GM18519 (cell line): ENCODE data around the gene KHNYN.

Experiments
- ATAC-seq: cut with Tn5 transposase; IDR thresholded peaks from one replicate; pipeline ENCODE4 v1.9.1; 2021; ENCODE audit warnings: mild to moderate bottlenecking, moderate library complexity; ENCODE audit not compliant: unreplicated experiment, low FRiP score

KHNYN gene

DNA sequence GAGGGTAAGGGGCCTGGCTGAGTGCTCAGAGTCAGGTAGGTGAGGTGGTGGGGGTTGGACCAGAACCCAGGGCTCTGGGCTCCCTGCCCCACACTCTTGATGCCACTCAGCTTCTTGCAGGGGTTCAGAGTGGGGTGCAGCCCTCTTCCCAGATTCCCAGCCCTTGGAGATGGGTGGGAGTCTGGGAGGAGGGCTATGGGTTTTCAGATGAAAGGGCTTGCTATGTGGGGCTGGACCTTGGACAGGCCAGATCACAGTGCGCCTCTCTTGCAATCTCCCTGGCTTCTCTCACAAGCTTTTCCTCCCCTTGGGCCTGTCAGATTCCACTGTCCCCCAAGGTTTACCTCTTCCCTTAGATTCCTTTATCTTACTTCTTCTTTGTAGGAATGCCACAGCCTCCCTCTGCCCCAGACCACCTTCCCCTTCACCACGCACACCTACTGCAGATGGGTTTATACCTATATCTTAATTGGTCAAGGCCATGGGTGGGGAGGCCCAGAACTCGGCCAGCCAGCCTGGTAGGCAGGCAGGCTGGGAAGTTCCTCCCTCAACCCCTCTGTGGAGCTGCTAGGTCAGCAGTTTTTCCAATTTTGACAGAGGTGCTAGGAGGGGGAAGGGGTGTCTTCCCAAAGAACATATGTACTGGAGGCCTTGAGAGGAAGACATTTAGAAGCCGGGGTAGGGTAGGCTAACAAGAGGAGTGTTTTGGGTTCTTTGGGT lies 29.6 kb upstream of the KHNYN start:
- ATAC-seq, result no peak

GRCh38 chr14:24401810-24402702 lies 27.7 kb upstream of the KHNYN start:
- no peak for ATAC-seq

DNA sequence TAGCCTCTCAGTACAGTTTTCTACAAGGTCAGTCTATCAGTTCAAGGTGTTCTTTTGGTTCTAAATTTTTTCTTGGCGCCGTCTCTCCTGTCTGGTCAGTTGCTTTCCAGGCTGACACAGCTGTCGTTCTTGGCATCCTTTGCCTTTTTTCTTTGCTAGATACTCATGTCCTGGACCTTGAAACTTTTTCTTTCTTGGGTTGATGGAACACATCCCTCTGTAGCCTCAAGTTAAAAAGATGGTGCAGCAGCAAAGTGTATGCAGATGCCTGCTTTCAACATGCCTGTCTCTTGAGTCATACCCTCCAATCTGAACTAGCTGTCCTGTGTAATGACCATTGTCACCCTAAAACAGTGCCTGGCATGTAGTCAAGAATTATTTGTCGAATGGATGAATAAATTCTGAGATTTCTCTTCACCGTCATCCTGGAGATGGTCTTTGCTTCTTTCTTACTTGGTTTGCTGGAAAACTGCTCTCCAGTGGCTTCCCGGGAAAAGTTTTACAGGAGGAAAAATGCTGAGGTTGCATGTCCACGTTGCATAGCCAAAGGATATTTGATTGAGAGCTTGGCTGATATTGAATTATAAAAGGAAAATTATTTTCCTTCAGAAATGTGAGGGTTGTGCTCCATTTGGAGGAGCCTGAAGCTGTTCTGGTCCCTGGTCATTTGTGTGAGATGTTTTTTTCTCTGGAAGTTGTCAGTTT lies 26.3 kb upstream of the KHNYN start:
- no peak for ATAC-seq

DNA sequence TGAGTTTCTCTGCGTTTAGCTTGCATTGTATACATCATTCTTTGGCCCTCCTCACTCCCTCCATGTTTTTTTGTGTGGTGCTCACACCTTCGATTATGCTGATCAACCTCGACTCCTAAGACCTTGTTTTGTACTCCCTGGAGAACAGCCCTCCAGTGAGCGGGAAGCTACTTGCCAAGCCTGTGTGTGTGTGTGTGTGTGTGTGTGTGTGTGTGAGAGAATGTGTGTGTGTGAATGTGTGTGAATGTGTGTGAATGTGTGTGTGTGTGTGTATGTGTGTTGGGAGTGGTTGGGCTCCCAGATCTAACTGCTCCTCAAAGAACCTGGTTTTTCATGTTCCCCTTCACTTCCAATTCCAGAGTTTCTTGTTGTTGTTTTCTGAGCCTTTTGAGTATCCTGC lies 24.9 kb upstream of the KHNYN start:
- ATAC-seq, result no peak

DNA sequence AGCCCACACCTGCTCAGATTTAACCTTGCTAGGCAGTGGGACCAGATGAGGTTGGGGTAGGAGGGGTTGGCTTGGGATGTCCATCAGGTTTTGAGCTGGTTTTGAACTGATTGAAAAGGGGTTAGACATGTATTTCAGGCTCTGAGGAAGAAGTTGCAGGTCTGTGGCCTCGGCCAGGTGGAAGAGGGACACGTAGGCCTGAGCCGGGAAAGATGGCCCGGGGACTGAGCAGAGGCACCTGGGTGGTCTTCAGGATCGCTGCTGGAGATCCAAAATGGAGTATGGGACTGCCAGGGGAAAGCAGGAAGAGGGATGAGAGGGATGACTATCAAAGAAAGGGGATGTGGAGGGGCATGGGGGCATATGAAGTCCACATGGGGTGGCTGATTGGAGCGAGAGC lies 23.3 kb upstream of the KHNYN start:
- no peak for ATAC-seq

- ATAC-seq, result no peak
Measured at GRCh38 chr14:24407608-24408325, 22.0 kb upstream of the KHNYN start.

- ATAC-seq, result no peak
Measured at GRCh38 chr14:24408764-24409163, 21.0 kb upstream of the KHNYN start.

GRCh38 chr14:24409192-24409591 lies 20.6 kb upstream of the KHNYN start:
- ATAC-seq, result no peak

- no peak for ATAC-seq
Measured at GRCh38 chr14:24409956-24410355, 19.8 kb upstream of the KHNYN start.

GRCh38 chr14:24411443-24412389 lies 18.0 kb upstream of the KHNYN start:
- peak; percentile 62 for ATAC-seq

GRCh38 chr14:24414077-24414476 lies 15.7 kb upstream of the KHNYN start:
- ATAC-seq, result no peak

DNA sequence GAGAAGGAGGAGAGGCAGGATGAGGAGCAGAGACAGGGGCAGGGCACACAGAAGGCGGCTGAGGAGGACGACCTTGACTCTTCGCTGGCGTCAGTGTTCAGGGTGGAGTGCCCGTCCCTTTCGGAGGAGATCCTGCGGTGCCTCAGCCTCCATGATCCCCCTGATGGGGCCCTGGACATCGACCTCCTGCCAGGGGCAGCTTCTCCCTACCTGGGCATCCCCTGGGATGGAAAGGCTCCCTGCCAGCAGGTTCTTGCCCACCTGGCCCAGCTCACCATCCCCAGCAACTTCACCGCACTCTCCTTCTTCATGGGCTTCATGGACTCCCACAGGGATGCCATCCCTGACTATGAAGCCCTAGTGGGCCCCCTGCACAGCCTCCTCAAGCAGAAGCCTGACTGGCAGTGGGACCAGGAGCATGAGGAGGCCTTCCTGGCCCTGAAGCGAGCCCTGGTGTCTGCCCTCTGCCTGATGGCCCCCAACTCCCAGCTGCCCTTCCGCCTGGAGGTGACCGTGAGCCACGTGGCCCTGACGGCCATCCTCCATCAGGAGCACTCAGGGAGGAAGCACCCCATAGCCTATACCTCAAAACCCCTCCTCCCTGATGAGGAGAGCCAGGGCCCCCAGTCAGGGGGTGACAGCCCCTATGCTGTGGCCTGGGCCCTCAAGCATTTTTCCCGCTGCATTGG lies 14.9 kb upstream of the KHNYN start:
- no peak for ATAC-seq

DNA sequence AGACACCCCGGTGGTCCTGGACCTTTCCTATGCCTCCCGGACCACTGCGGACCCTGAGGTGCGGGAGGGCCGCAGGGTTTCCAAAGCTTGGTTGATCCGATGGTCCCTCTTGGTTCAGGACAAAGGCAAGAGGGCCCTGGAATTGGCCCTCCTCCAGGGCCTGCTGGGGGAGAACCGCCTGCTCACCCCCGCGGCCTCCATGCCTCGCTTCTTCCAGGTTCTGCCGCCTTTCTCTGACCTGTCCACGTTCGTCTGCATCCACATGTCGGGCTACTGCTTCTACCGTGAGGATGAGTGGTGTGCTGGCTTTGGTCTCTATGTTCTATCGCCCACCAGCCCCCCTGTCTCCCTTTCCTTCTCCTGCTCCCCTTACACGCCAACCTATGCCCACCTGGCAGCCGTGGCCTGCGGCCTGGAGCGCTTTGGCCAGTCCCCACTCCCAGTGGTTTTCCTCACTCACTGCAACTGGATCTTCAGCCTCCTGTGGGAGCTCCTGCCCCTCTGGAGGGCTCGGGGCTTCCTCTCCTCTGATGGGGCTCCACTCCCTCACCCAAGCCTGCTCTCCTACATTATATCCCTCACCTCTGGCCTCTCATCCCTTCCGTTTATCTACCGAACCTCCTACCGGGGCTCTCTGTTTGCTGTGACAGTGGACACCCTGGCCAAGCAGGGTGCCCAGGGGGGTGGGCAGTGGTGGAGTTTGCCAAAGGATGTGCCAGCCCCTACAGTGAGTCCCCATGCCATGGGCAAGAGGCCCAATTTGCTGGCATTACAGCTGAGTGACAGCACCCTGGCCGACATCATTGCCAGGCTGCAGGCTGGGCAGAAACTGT lies 14.1 kb upstream of the KHNYN start:
- no peak for ATAC-seq

GRCh38 chr14:24416254-24416931 lies 13.4 kb upstream of the KHNYN start:
- ATAC-seq, result no peak

GRCh38 chr14:24416932-24417619 lies 12.7 kb upstream of the KHNYN start:
- no peak for ATAC-seq

DNA sequence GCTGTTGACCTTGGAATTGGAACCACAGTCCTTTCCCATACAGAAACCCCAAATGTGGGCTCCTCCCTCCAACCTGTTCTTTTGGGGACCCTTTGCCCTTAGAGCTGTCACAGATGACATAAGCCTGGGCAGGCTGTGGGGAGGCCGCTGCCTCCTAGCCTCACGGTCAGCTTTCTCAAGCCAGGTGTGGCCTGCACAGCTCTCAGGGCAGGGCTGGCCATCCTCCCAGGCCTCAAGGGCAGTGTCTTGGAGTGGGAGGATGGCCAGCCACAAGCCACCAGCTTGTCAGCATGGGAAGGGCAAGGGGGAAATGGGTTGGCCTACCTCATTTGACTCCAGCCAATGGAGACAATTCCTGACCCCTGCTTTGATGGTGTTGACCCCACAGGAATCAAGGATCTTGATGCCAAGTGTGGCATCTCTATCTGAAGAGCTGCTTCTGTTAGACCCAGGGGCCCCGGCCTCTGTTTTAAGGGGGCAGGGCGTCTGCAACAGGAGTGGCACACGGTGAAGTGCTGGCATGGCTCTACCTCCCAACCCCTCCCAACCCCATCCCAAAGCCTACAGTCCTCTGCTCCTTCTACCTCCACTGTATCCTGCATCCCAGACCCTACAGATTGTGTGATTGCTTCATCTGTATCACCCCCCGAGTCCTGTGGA lies 11.8 kb upstream of the KHNYN start:
- no peak for ATAC-seq
